Osteoblast (primary cell): Measurements from ENCODE around the gene TCF12. TPM values are rescaled to one million over a fixed set of nuclear protein-coding genes. Genes with fewer than 3 reads are reported as not detected.

Experiments used
- DNase-seq: peaks from one replicate; pipeline ENCODE4 v3.0.0; 2011; ENCODE audit warnings: low spot score, mixed read lengths; ENCODE audit not compliant: insufficient read length; ENCODE audit errors: missing footprints
- H2AFZ ChIP-seq: 2 replicates; pipeline ENCODE4 v1.6.0; 2011; ENCODE audit warnings: mild to moderate bottlenecking, low read length
- H3K27ac ChIP-seq: 2 replicates; pipeline ENCODE4 v1.5.1; 2011; ENCODE audit warnings: mild to moderate bottlenecking, low read depth, low read length, moderate library complexity
- H3K27me3 ChIP-seq: 2 replicates; pipeline ENCODE4 v1.6.0; 2012; ENCODE audit warnings: mild to moderate bottlenecking, control low read depth, inconsistent platforms, low read length, moderate library complexity; ENCODE audit not compliant: insufficient read depth
- H3K36me3 ChIP-seq: 2 replicates; pipeline ENCODE4 v1.5.1; 2011; ENCODE audit warnings: mild to moderate bottlenecking, low read length, control low read depth, moderate library complexity; ENCODE audit not compliant: insufficient read depth
- H3K4me1 ChIP-seq: 2 replicates; pipeline ENCODE4 v1.5.1; 2011; ENCODE audit warnings: mild to moderate bottlenecking, low read length, control low read depth, moderate library complexity; ENCODE audit not compliant: insufficient read depth
- H3K4me2 ChIP-seq: 2 replicates; pipeline ENCODE4 v1.6.0; 2011; ENCODE audit warnings: mild to moderate bottlenecking, low read length; ENCODE audit not compliant: insufficient read depth
- H3K4me3 ChIP-seq: fragments of 200-600 bp; sonication (generic); 3 replicates; pipeline ENCODE4 v1.5.1; 2012; ENCODE audit warnings: mild to moderate bottlenecking, low read length, inconsistent platforms; ENCODE audit not compliant: insufficient read depth
- H3K79me2 ChIP-seq: 2 replicates; pipeline ENCODE4 v1.6.0; 2012; ENCODE audit warnings: mild to moderate bottlenecking, low read length, control low read depth, inconsistent platforms; ENCODE audit not compliant: insufficient read depth
- H3K9me3 ChIP-seq: 2 replicates; pipeline ENCODE4 v1.5.1; 2011; ENCODE audit warnings: low read depth, low read length, control low read depth
- H4K20me1 ChIP-seq: 2 replicates; pipeline ENCODE4 v1.6.0; 2012; ENCODE audit warnings: mild to moderate bottlenecking, low read length, control low read depth; ENCODE audit not compliant: insufficient read depth
- CTCF ChIP-seq: IDR thresholded peaks from 2 replicates; pipeline ENCODE4 v1.5.1; 2011; ENCODE audit warnings: mild to moderate bottlenecking, low read depth, low read length, moderate library complexity; ENCODE audit errors: extremely low read depth
- total RNA-seq: library from RNA; depleted of rRNA; stranded (reverse); fragments of >200 nt; gene quantifications from 2 replicates; pipeline ENCODE4 v1.2.3, GENCODE V29; 2012

Gene TCF12
- total RNA-seq, 1 donor = 86.5 TPM

GRCh38 chr15:56892659-56893363, 25.6 kb upstream of the TCF12 start:
- no peaks in the 10 kb centered on the region for H3K36me3 ChIP-seq
- H3K27me3 ChIP-seq = no peaks in the 10 kb centered on the region
- DNase-seq = no peak
- H3K9me3 ChIP-seq = no peaks in the 10 kb centered on the region
- no peak for TF ChIP-seq CTCF
- H2AFZ ChIP-seq = no peak overlapping the region
- H3K4me3 ChIP-seq = no peak overlapping the region
- no peaks in the 10 kb centered on the region for H4K20me1 ChIP-seq
- H3K79me2 ChIP-seq = no peaks in the 10 kb centered on the region
- peaks cover 4% of the 10 kb centered on the region for H3K4me1 ChIP-seq
- H3K4me2 ChIP-seq = no peak overlapping the region
- H3K27ac ChIP-seq = no peak overlapping the region

- TF ChIP-seq CTCF = no peak
- no peaks in the 10 kb centered on the region for H3K4me1 ChIP-seq
- H3K36me3 ChIP-seq = no peaks in the 10 kb centered on the region
- no peaks in the 10 kb centered on the region for H3K79me2 ChIP-seq
- DNase-seq = no peak
- H3K4me2 ChIP-seq = no peak overlapping the region
- H4K20me1 ChIP-seq = no peaks in the 10 kb centered on the region
- no peak overlapping the region for H3K27ac ChIP-seq
- no peaks in the 10 kb centered on the region for H3K27me3 ChIP-seq
- H3K4me3 ChIP-seq = no peak overlapping the region
- H2AFZ ChIP-seq = no peak overlapping the region
- no peaks in the 10 kb centered on the region for H3K9me3 ChIP-seq
Measured at GRCh38 chr15:56893364-56893678, 25.1 kb upstream of the TCF12 start.

- H3K27ac ChIP-seq = no peak overlapping the region
- H3K4me2 ChIP-seq = no peak overlapping the region
- no peak overlapping the region for H3K4me3 ChIP-seq
- no peaks in the 10 kb centered on the region for H3K27me3 ChIP-seq
- H3K4me1 ChIP-seq = no peaks in the 10 kb centered on the region
- no peak for TF ChIP-seq CTCF
- no peak for DNase-seq
- H3K36me3 ChIP-seq = no peaks in the 10 kb centered on the region
- H2AFZ ChIP-seq = no peak overlapping the region
- H3K79me2 ChIP-seq = no peaks in the 10 kb centered on the region
- no peaks in the 10 kb centered on the region for H3K9me3 ChIP-seq
- no peaks in the 10 kb centered on the region for H4K20me1 ChIP-seq
Measured at GRCh38 chr15:56894601-56895000, 23.8 kb upstream of the TCF12 start.

- Histone ChIP-seq H3K4me1 (no peaks in the 10 kb centered on the region), H3K27me3 (no peaks in the 10 kb centered on the region), H3K36me3 (no peaks in the 10 kb centered on the region), H3K9me3 (no peaks in the 10 kb centered on the region), H4K20me1 (no peaks in the 10 kb centered on the region), H3K4me3 (no peak overlapping the region), H3K79me2 (no peaks in the 10 kb centered on the region), H3K27ac (no peak overlapping the region), H2AFZ (no peak overlapping the region), H3K4me2 (no peak overlapping the region)
- TF ChIP-seq CTCF = no peak
- DNase-seq = no peak
Measured at GRCh38 chr15:56901931-56902330, 16.5 kb upstream of the TCF12 start.
